HCT116 (cell line): Measurements from ENCODE around the gene ABCG1. TPM values are rescaled to one million over a fixed set of nuclear protein-coding genes. Genes with fewer than 3 reads are reported as not detected.

Experiments
- ATAC-seq: fragments of 200-7000 bp; cut with Tn5 transposase; 2 replicates; pipeline ENCODE4 v1.9.1; 2020; ENCODE audit warnings: mild to moderate bottlenecking, moderate library complexity
- BruUV-seq: library from RNA; stranded (reverse); fragments of 400-500 nt; replicated peaks from 2 replicates; lab custom pipeline; 2021; lab: Mats Ljungman, UMichigan
- CTCF ChIA-PET: fragments of 300-600 bp; sonication (Branson Sonifier 250); formaldehyde crosslinking; loops from one replicate; lab custom pipeline; 2021; ENCODE audit warnings: antibody characterized with exemption; lab: Charles Lee
- POLR2A ChIA-PET: fragments of 300-600, 350-600 bp; sonication (Branson Sonifier 250); formaldehyde crosslinking; loops from one replicate; lab custom pipeline; 2021; ENCODE audit warnings: antibody characterized with exemption; lab: Charles Lee
- RAD21 ChIA-PET, 2 experiments: fragments of 300-600 bp; sonication (Branson Sonifier 250); formaldehyde crosslinking; loops; one replicate each; lab custom pipeline; 2023; ENCODE audit warnings: low total read pairs in 2 of 2; ENCODE audit not compliant: uncharacterized antibody in 2 of 2, unreplicated experiment in 2 of 2, low non-redundant PET in 1 of 2; lab: Charles Lee
- DNase-seq: peaks from one replicate; pipeline ENCODE4 v3.0.0-alpha.2; 2010; ENCODE audit warnings: low read depth, low spot score
- H2AFZ ChIP-seq: fragments of 200-600 bp; shearing (Covaris generic), sonication (generic); 2 replicates; pipeline ENCODE4 v1.6.1; 2017; ENCODE audit warnings: low read depth, mixed run types, mixed read lengths, antibody characterized with exemption, low read length; ENCODE audit not compliant: poor library complexity, severe bottlenecking
- H3K27ac ChIP-seq: 2 replicates; pipeline ENCODE4 v1.5.1; 2012; ENCODE audit warnings: low read depth, low read length
- H3K27me3 ChIP-seq: fragments of 200-600 bp; sonication (generic); 2 replicates; pipeline ENCODE4 v1.6.1; 2016; ENCODE audit warnings: mixed run types, low read length, mixed read lengths; ENCODE audit not compliant: insufficient read depth
- H3K36me3 ChIP-seq, 2 experiments: fragments of 200-500 bp in 1 of 2; fragments of 200-600 bp in 1 of 2; sonication (Bioruptor generic) in 1 of 2; sonication (generic) in 1 of 2; 2 replicates each; pipeline versions ENCODE4 v1.5.1 to v1.6.1; 2014 to 2016; ENCODE audit warnings: low read length in 2 of 2, inconsistent platforms in 1 of 2, mixed read lengths in 1 of 2, mixed run types in 1 of 2; ENCODE audit not compliant: insufficient read depth in 2 of 2, control insufficient read depth in 1 of 2
- H3K4me1 ChIP-seq, 2 experiments: fragments of 200-600 bp in 1 of 2; sonication (generic) in 1 of 2; 2 replicates each; pipeline versions ENCODE4 v1.5.1 to v1.6.1; 2012 to 2017; ENCODE audit warnings: low read length in 2 of 2, inconsistent platforms in 1 of 2, mild to moderate bottlenecking in 1 of 2, mixed read lengths in 1 of 2, mixed run types in 1 of 2, moderate library complexity in 1 of 2; ENCODE audit not compliant: insufficient read depth in 2 of 2, control insufficient read depth in 1 of 2
- H3K4me2 ChIP-seq: fragments of 200-600 bp; sonication (generic); 2 replicates; pipeline ENCODE4 v1.6.1; 2017; ENCODE audit warnings: mixed run types, low read length, mixed read lengths
- H3K4me3 ChIP-seq, 2 experiments: fragments of 200-600 bp in 1 of 2; sonication (generic) in 1 of 2; replicated peaks in 1 of 2; 2 replicates each; pipeline ENCODE4 v1.5.1; 2011 to 2016; ENCODE audit warnings: low read length in 2 of 2, control low read depth in 1 of 2, low read depth in 1 of 2, mild to moderate bottlenecking in 1 of 2, mixed read lengths in 1 of 2, mixed run types in 1 of 2
- H3K79me2 ChIP-seq: fragments of 200-600 bp; sonication (generic); 2 replicates; pipeline ENCODE4 v1.6.1; 2017; ENCODE audit warnings: mild to moderate bottlenecking, mixed run types, low read length, moderate library complexity, mixed read lengths; ENCODE audit not compliant: insufficient read depth
- H3K9ac ChIP-seq: fragments of 200-600 bp; sonication (generic); 2 replicates; pipeline ENCODE4 v1.6.1; 2016; ENCODE audit warnings: low read length, mixed read lengths
- H3K9me2 ChIP-seq: fragments of 200-600 bp; sonication (generic), shearing (Covaris generic); 2 replicates; pipeline ENCODE4 v1.6.1; 2017; ENCODE audit warnings: mixed run types, mild to moderate bottlenecking, moderate library complexity; ENCODE audit not compliant: insufficient read depth
- H3K9me3 ChIP-seq, 2 experiments: fragments of 200-500 bp in 1 of 2; fragments of 200-600 bp in 1 of 2; sonication (Bioruptor generic) in 1 of 2; sonication (generic) in 1 of 2; 2 replicates each; pipeline ENCODE4 v1.6.1; 2014 to 2017; ENCODE audit warnings: low read length in 2 of 2, mixed read lengths in 2 of 2, inconsistent platforms in 1 of 2, low read depth in 1 of 2, mild to moderate bottlenecking in 1 of 2, mixed run types in 1 of 2, moderate library complexity in 1 of 2; ENCODE audit not compliant: control insufficient read depth in 1 of 2, insufficient read depth in 1 of 2
- H4K20me1 ChIP-seq: fragments of 200-600 bp; sonication (generic), shearing (Covaris generic); 2 replicates; pipeline ENCODE4 v1.6.1; 2017; ENCODE audit warnings: mixed run types, mild to moderate bottlenecking, moderate library complexity; ENCODE audit not compliant: insufficient read depth
- CEBPB ChIP-seq: IDR thresholded peaks from 2 replicates; pipeline ENCODE4 v1.6.1; 2012; ENCODE audit warnings: low read depth
- EZH2 ChIP-seq: fragments of 200-600 bp; sonication (generic); IDR thresholded peaks from 2 replicates; pipeline ENCODE4 v1.6.1; 2017; ENCODE audit warnings: antibody characterized with exemption, mixed run types
- MAX ChIP-seq: IDR thresholded peaks from 2 replicates; pipeline ENCODE4 v1.6.1; 2012
- POLR2A ChIP-seq: IDR thresholded peaks from 2 replicates; pipeline ENCODE4 v1.7.0; 2011; ENCODE audit warnings: borderline replicate concordance; ENCODE audit not compliant: insufficient read depth, insufficient read length; ENCODE audit errors: extremely low read depth
- REST ChIP-seq: IDR thresholded peaks from 2 replicates; pipeline ENCODE4 v1.6.1; 2012; ENCODE audit warnings: low read depth
- YY1 ChIP-seq: IDR thresholded peaks from 2 replicates; pipeline ENCODE4 v1.6.1; 2011; ENCODE audit warnings: low read length, low read depth, moderate library complexity, mild to moderate bottlenecking; ENCODE audit not compliant: insufficient replicate concordance; ENCODE audit errors: extremely low read depth
- ZFX ChIP-seq: fragments of 450-650 bp; IDR thresholded peaks from 2 replicates; pipeline ENCODE4 v1.6.1; 2017
- intact Hi-C: fragments of 100-400 bp; cut with micrococcal nuclease; formaldehyde crosslinking; loops from 2 replicates; pipeline ENCODE4 v1.10.0; 2022
- total RNA-seq: library from RNA; stranded (reverse); gene quantifications from one replicate; pipeline ENCODE4 v1.2.1, GENCODE V29; 2021; ENCODE audit not compliant: unreplicated experiment

ABCG1 gene
- total RNA-seq, 1 experiment from 2014 or later, result 1.6 TPM

GRCh38 chr21:42272109-42272962 lies 53.4 kb downstream of the ABCG1 start:
- TF ChIP-seq CEBPB (no peak), POLR2A (no peak)
- no peaks in the 10 kb centered on the region for H3K9me2 ChIP-seq
- H3K4me2 ChIP-seq, result no peak overlapping the region
- H3K27me3 ChIP-seq, result no peaks in the 10 kb centered on the region
- no peak overlapping the region for H3K27ac ChIP-seq
- ChIA-PET RAD21 (no interaction called here), POLR2A (no interaction called here), CTCF (interaction anchor here (1.2 to 1.9 kb wide), 3 partner anchors 12 to 13 kb away, joined by 4 to 6 read pairs (median 4); no protein-coding TSS in a partner anchor)
- ATAC-seq, result no peak
- no peaks in the 10 kb centered on the region for H3K36me3 ChIP-seq
- H3K4me3 ChIP-seq, result no peak overlapping the region
- no peaks in the 10 kb centered on the region for H4K20me1 ChIP-seq
- no TSS peak for BruUV-seq
- H3K9ac ChIP-seq, result no peak overlapping the region
- no peaks in the 10 kb centered on the region for H3K79me2 ChIP-seq
- no peak for DNase-seq
- no peak overlapping the region for H2AFZ ChIP-seq
- intact Hi-C loops, result no loop called here
- no peaks in the 10 kb centered on the region for H3K9me3 ChIP-seq
- H3K4me1 ChIP-seq, result no peaks in the 10 kb centered on the region

GRCh38 chr21:42272984-42273600 lies 54.2 kb downstream of the ABCG1 start:
- Histone ChIP-seq H3K27me3 (no peaks in the 10 kb centered on the region), H4K20me1 (no peaks in the 10 kb centered on the region), H3K9me2 (no peaks in the 10 kb centered on the region), H3K4me1 (no peaks in the 10 kb centered on the region), H3K4me2 (no peak overlapping the region), H3K36me3 (no peaks in the 10 kb centered on the region), H3K4me3 (no peak overlapping the region), H2AFZ (no peak overlapping the region), H3K9me3 (no peaks in the 10 kb centered on the region), H3K79me2 (no peaks in the 10 kb centered on the region), H3K27ac (no peak overlapping the region), H3K9ac (no peak overlapping the region)
- ChIA-PET CTCF (interaction anchor here (1.2 kb wide), 1 partner anchor 14 kb away, joined by 4 read pairs; no protein-coding TSS in a partner anchor), RAD21 (no interaction called here), POLR2A (no interaction called here)
- DNase-seq (no peak), ATAC-seq (no peak)
- intact Hi-C loops, result no loop called here
- TF ChIP-seq ZFX, result no peak
- TF ChIP-seq POLR2A, result no peak
- no peak for TF ChIP-seq MAX
- no peak for TF ChIP-seq REST
- TF ChIP-seq YY1, result no peak
- no peak for TF ChIP-seq EZH2
- BruUV-seq, result no TSS peak
